Left hindlimb (tissue), 1 donor: ENCODE data around the gene ZCRB1.

Experiments used
- DNase-seq: peaks from one replicate; pipeline ENCODE4 v3.0.0-alpha.2; 2018

Gene ZCRB1

GRCh38 chr12:42275499-42275898, 50.4 kb downstream of the ZCRB1 start:
- no peak for DNase-seq

- DNase-seq = no peak
Observed at GRCh38 chr12:42273706-42274105, 52.2 kb downstream of the ZCRB1 start.

- no peak for DNase-seq
Observed at GRCh38 chr12:42270596-42270995, 55.3 kb downstream of the ZCRB1 start.

- DNase-seq = no peak
Observed at GRCh38 chr12:42267413-42268190, 58.3 kb downstream of the ZCRB1 start.

- DNase-seq = no peak
Observed at GRCh38 chr12:42266579-42267230, 59.2 kb downstream of the ZCRB1 start.

- DNase-seq = no peak
Observed at GRCh38 chr12:42262271-42262670, 63.6 kb downstream of the ZCRB1 start.
